ENCODE measurements around the gene VRK3.

VRK3 gene

GRCh38 chr19:49927526-49928264 lies 97.5 kb downstream of the VRK3 start:
- no peak for DNase-seq

GRCh38 chr19:49926515-49926914 lies 98.7 kb downstream of the VRK3 start:
- no peak for DNase-seq

Data from NCI-H1417 treated with DMSO at 0.1 percent for 48 hours (cell line).